HCT116 (cell line): ENCODE data around the gene MSMP. TPM values are rescaled to one million over a fixed set of nuclear protein-coding genes. Genes with fewer than 3 reads are reported as not detected.

Experiments
- ATAC-seq: fragments of 200-7000 bp; cut with Tn5 transposase; 2 replicates; pipeline ENCODE4 v1.9.1; 2020; ENCODE audit warnings: mild to moderate bottlenecking, moderate library complexity
- BruUV-seq: library from RNA; stranded (reverse); fragments of 400-500 nt; replicated peaks from 2 replicates; lab custom pipeline; 2021; lab: Mats Ljungman, UMichigan
- CTCF ChIA-PET: fragments of 300-600 bp; sonication (Branson Sonifier 250); formaldehyde crosslinking; loops from one replicate; lab custom pipeline; 2021; ENCODE audit warnings: antibody characterized with exemption; lab: Charles Lee
- POLR2A ChIA-PET: fragments of 300-600, 350-600 bp; sonication (Branson Sonifier 250); formaldehyde crosslinking; loops from one replicate; lab custom pipeline; 2021; ENCODE audit warnings: antibody characterized with exemption; lab: Charles Lee
- RAD21 ChIA-PET, 2 experiments: fragments of 300-600 bp; sonication (Branson Sonifier 250); formaldehyde crosslinking; loops; one replicate each; lab custom pipeline; 2023; ENCODE audit warnings: low total read pairs in 2 of 2; ENCODE audit not compliant: uncharacterized antibody in 2 of 2, unreplicated experiment in 2 of 2, low non-redundant PET in 1 of 2; lab: Charles Lee
- DNase-seq: peaks from one replicate; pipeline ENCODE4 v3.0.0-alpha.2; 2010; ENCODE audit warnings: low read depth, low spot score
- H2AFZ ChIP-seq: fragments of 200-600 bp; shearing (Covaris generic), sonication (generic); 2 replicates; pipeline ENCODE4 v1.6.1; 2017; ENCODE audit warnings: low read depth, mixed run types, mixed read lengths, antibody characterized with exemption, low read length; ENCODE audit not compliant: poor library complexity, severe bottlenecking
- H3K27ac ChIP-seq: 2 replicates; pipeline ENCODE4 v1.5.1; 2012; ENCODE audit warnings: low read depth, low read length
- H3K27me3 ChIP-seq: fragments of 200-600 bp; sonication (generic); 2 replicates; pipeline ENCODE4 v1.6.1; 2016; ENCODE audit warnings: mixed run types, low read length, mixed read lengths; ENCODE audit not compliant: insufficient read depth
- H3K36me3 ChIP-seq, 2 experiments: fragments of 200-500 bp in 1 of 2; fragments of 200-600 bp in 1 of 2; sonication (Bioruptor generic) in 1 of 2; sonication (generic) in 1 of 2; 2 replicates each; pipeline versions ENCODE4 v1.5.1 to v1.6.1; 2014 to 2016; ENCODE audit warnings: low read length in 2 of 2, inconsistent platforms in 1 of 2, mixed read lengths in 1 of 2, mixed run types in 1 of 2; ENCODE audit not compliant: insufficient read depth in 2 of 2, control insufficient read depth in 1 of 2
- H3K4me1 ChIP-seq, 2 experiments: fragments of 200-600 bp in 1 of 2; sonication (generic) in 1 of 2; 2 replicates each; pipeline versions ENCODE4 v1.5.1 to v1.6.1; 2012 to 2017; ENCODE audit warnings: low read length in 2 of 2, inconsistent platforms in 1 of 2, mild to moderate bottlenecking in 1 of 2, mixed read lengths in 1 of 2, mixed run types in 1 of 2, moderate library complexity in 1 of 2; ENCODE audit not compliant: insufficient read depth in 2 of 2, control insufficient read depth in 1 of 2
- H3K4me2 ChIP-seq: fragments of 200-600 bp; sonication (generic); 2 replicates; pipeline ENCODE4 v1.6.1; 2017; ENCODE audit warnings: mixed run types, low read length, mixed read lengths
- H3K4me3 ChIP-seq, 2 experiments: fragments of 200-600 bp in 1 of 2; sonication (generic) in 1 of 2; replicated peaks in 1 of 2; 2 replicates each; pipeline ENCODE4 v1.5.1; 2011 to 2016; ENCODE audit warnings: low read length in 2 of 2, control low read depth in 1 of 2, low read depth in 1 of 2, mild to moderate bottlenecking in 1 of 2, mixed read lengths in 1 of 2, mixed run types in 1 of 2
- H3K79me2 ChIP-seq: fragments of 200-600 bp; sonication (generic); 2 replicates; pipeline ENCODE4 v1.6.1; 2017; ENCODE audit warnings: mild to moderate bottlenecking, mixed run types, low read length, moderate library complexity, mixed read lengths; ENCODE audit not compliant: insufficient read depth
- H3K9ac ChIP-seq: fragments of 200-600 bp; sonication (generic); 2 replicates; pipeline ENCODE4 v1.6.1; 2016; ENCODE audit warnings: low read length, mixed read lengths
- H3K9me2 ChIP-seq: fragments of 200-600 bp; sonication (generic), shearing (Covaris generic); 2 replicates; pipeline ENCODE4 v1.6.1; 2017; ENCODE audit warnings: mixed run types, mild to moderate bottlenecking, moderate library complexity; ENCODE audit not compliant: insufficient read depth
- H3K9me3 ChIP-seq, 2 experiments: fragments of 200-500 bp in 1 of 2; fragments of 200-600 bp in 1 of 2; sonication (Bioruptor generic) in 1 of 2; sonication (generic) in 1 of 2; 2 replicates each; pipeline ENCODE4 v1.6.1; 2014 to 2017; ENCODE audit warnings: low read length in 2 of 2, mixed read lengths in 2 of 2, inconsistent platforms in 1 of 2, low read depth in 1 of 2, mild to moderate bottlenecking in 1 of 2, mixed run types in 1 of 2, moderate library complexity in 1 of 2; ENCODE audit not compliant: control insufficient read depth in 1 of 2, insufficient read depth in 1 of 2
- H4K20me1 ChIP-seq: fragments of 200-600 bp; sonication (generic), shearing (Covaris generic); 2 replicates; pipeline ENCODE4 v1.6.1; 2017; ENCODE audit warnings: mixed run types, mild to moderate bottlenecking, moderate library complexity; ENCODE audit not compliant: insufficient read depth
- RAD21 ChIP-seq: IDR thresholded peaks from 2 replicates; pipeline ENCODE4 v1.6.1; 2012; ENCODE audit warnings: low read depth, mild to moderate bottlenecking
- REST ChIP-seq: IDR thresholded peaks from 2 replicates; pipeline ENCODE4 v1.6.1; 2012; ENCODE audit warnings: low read depth
- SP1 ChIP-seq: IDR thresholded peaks from 2 replicates; pipeline ENCODE4 v1.6.1; 2012; ENCODE audit warnings: low read depth
- intact Hi-C: fragments of 100-400 bp; cut with micrococcal nuclease; formaldehyde crosslinking; loops from 2 replicates; pipeline ENCODE4 v1.10.0; 2022
- total RNA-seq: library from RNA; stranded (reverse); gene quantifications from one replicate; pipeline ENCODE4 v1.2.1, GENCODE V29; 2021; ENCODE audit not compliant: unreplicated experiment

MSMP gene
- total RNA-seq, 1 experiment from 2014 or later, result 1.2 TPM

GRCh38 chr9:35716230-35716629, 37.8 kb downstream of the MSMP start:
- Histone ChIP-seq H3K9me2 (no peaks in the 10 kb centered on the region), H3K27ac (no peak overlapping the region), H3K9ac (no peak overlapping the region), H3K27me3 (no peaks in the 10 kb centered on the region), H3K4me2 (no peak overlapping the region), H3K4me3 (no peak overlapping the region), H3K79me2 (no peaks in the 10 kb centered on the region), H4K20me1 (no peaks in the 10 kb centered on the region), H2AFZ (no peak overlapping the region), H3K9me3 (no peaks in the 10 kb centered on the region), H3K36me3 (peaks cover 75 to 77% of the 10 kb centered on the region in 2 experiments), H3K4me1 (no peaks in the 10 kb centered on the region)
- ChIA-PET CTCF (interaction anchor here (1.0 kb wide), 1 partner anchor 20 kb away, joined by 3 read pairs; no protein-coding TSS in a partner anchor), POLR2A (no interaction called here), RAD21 (interaction anchor here in 1 of 2 experiments (0.6 kb wide), 1 partner anchor 209 kb away, joined by 5 read pairs; no protein-coding TSS in a partner anchor)
- intact Hi-C loops, result no loop called here
- ATAC-seq (0 out of 2 replicates have a peak, but pooled peaks have one; percentile 41), DNase-seq (no peak)
- BruUV-seq, result no TSS peak
- TF ChIP-seq RAD21, result peak; percentile 8; the same call in 1 of the 2 replicates
- no peak for TF ChIP-seq REST

- Histone ChIP-seq H4K20me1 (no peaks in the 10 kb centered on the region), H3K4me2 (no peak overlapping the region), H3K79me2 (no peaks in the 10 kb centered on the region), H3K9me2 (no peaks in the 10 kb centered on the region), H3K27me3 (no peaks in the 10 kb centered on the region), H3K4me3 (no peak overlapping the region), H3K4me1 (no peaks in the 10 kb centered on the region), H3K9me3 (no peaks in the 10 kb centered on the region), H3K27ac (no peak overlapping the region), H3K36me3 (peaks cover 73% of the 10 kb centered on the region in 2 experiments), H2AFZ (no peak overlapping the region), H3K9ac (no peak overlapping the region)
- DNase-seq (no peak), ATAC-seq (no peak)
- no peak for TF ChIP-seq SP1
- intact Hi-C loops, result no loop called here
- ChIA-PET POLR2A (no interaction called here), CTCF (no interaction called here), RAD21 (no interaction called here)
- no TSS peak for BruUV-seq
These were observed 39.4 kb downstream of the MSMP start for GRCh38 chr9:35714579-35715252.
